H9 (cell line): ENCODE measurements around the gene AQP10. TPM values are rescaled to one million over a fixed set of nuclear protein-coding genes. Genes with fewer than 3 reads are reported as not detected.

ENCODE experiments used
- DNase-seq: peaks from one replicate; pipeline ENCODE4 v3.0.0-alpha.2; 2017
- H2AFZ ChIP-seq: one replicate; pipeline ENCODE4 v1.6.1; 2013; ENCODE audit warnings: mild to moderate bottlenecking, low read length, control low read depth, moderate library complexity
- H2AK5ac ChIP-seq: 2 replicates; pipeline ENCODE4 v1.6.1; 2013; ENCODE audit warnings: low read length, control low read depth, mixed read lengths; ENCODE audit not compliant: insufficient read length
- H2BK120ac ChIP-seq: one replicate; pipeline ENCODE4 v1.6.1; 2013; ENCODE audit warnings: low read depth, mild to moderate bottlenecking, low read length, control low read depth, inconsistent platforms; ENCODE audit not compliant: poor library complexity, severe bottlenecking
- H2BK12ac ChIP-seq: 2 replicates; pipeline ENCODE4 v1.6.1; 2013; ENCODE audit warnings: low read length, control low read depth, mixed read lengths, low read depth; ENCODE audit not compliant: insufficient read length
- H2BK15ac ChIP-seq: 2 replicates; pipeline ENCODE4 v1.6.1; 2013; ENCODE audit warnings: low read depth, low read length, control low read depth
- H2BK20ac ChIP-seq: one replicate; pipeline ENCODE4 v1.6.1; 2013; ENCODE audit warnings: low read depth, mild to moderate bottlenecking, low read length, control low read depth, inconsistent platforms; ENCODE audit not compliant: poor library complexity, severe bottlenecking
- H2BK5ac ChIP-seq: 2 replicates; pipeline ENCODE4 v1.6.1; 2013; ENCODE audit warnings: low read length, control low read depth, mixed read lengths; ENCODE audit not compliant: insufficient read length
- H3K14ac ChIP-seq: 2 replicates; pipeline ENCODE4 v1.6.1; 2013; ENCODE audit warnings: low read length, control low read depth; ENCODE audit not compliant: insufficient read depth
- H3K18ac ChIP-seq: 2 replicates; pipeline ENCODE4 v1.6.1; 2013; ENCODE audit warnings: low read depth, mild to moderate bottlenecking, mixed read lengths, low read length, control low read depth; ENCODE audit not compliant: insufficient read length
- H3K23ac ChIP-seq: 2 replicates; pipeline ENCODE4 v1.6.1; 2013; ENCODE audit warnings: low read length, control low read depth, mixed read lengths, low read depth; ENCODE audit not compliant: insufficient read length
- H3K23me2 ChIP-seq: 2 replicates; pipeline ENCODE4 v1.6.1; 2013; ENCODE audit warnings: low read depth, mild to moderate bottlenecking, mixed read lengths, low read length, control low read depth; ENCODE audit not compliant: insufficient read length, poor library complexity, severe bottlenecking
- H3K27ac ChIP-seq: 2 replicates; pipeline ENCODE4 v1.5.1; 2013; ENCODE audit warnings: low read length, control low read depth, mixed read lengths, low read depth; ENCODE audit not compliant: insufficient read length
- H3K27me3 ChIP-seq: 2 replicates; pipeline ENCODE4 v1.6.1; 2013; ENCODE audit warnings: low read length, control low read depth, inconsistent platforms; ENCODE audit not compliant: insufficient read depth
- H3K4ac ChIP-seq: 2 replicates; pipeline ENCODE4 v1.6.1; 2013; ENCODE audit warnings: low read depth, mild to moderate bottlenecking, control low read depth, inconsistent platforms, low read length, moderate library complexity
- H3K4me1 ChIP-seq: 2 replicates; pipeline ENCODE4 v1.6.1; 2013; ENCODE audit warnings: low read length, control low read depth, inconsistent platforms; ENCODE audit not compliant: insufficient read depth
- H3K4me2 ChIP-seq: 2 replicates; pipeline ENCODE4 v1.6.1; 2013; ENCODE audit warnings: low read length, control low read depth, mixed read lengths; ENCODE audit not compliant: insufficient read length, insufficient read depth
- H3K56ac ChIP-seq: 2 replicates; pipeline ENCODE4 v1.6.1; 2013; ENCODE audit warnings: low read depth, mild to moderate bottlenecking, mixed read lengths, low read length, control low read depth; ENCODE audit not compliant: insufficient read length
- H3K79me1 ChIP-seq: 2 replicates; pipeline ENCODE4 v1.6.1; 2013; ENCODE audit warnings: low read depth, mild to moderate bottlenecking, moderate library complexity, low read length, control low read depth, inconsistent platforms; ENCODE audit not compliant: insufficient read depth, poor library complexity, severe bottlenecking
- H3K79me2 ChIP-seq: 2 replicates; pipeline ENCODE4 v1.6.1; 2013; ENCODE audit warnings: low read length, control low read depth, inconsistent platforms; ENCODE audit not compliant: insufficient read depth
- H3K9ac ChIP-seq: 2 replicates; pipeline ENCODE4 v1.6.1; 2013; ENCODE audit warnings: low read length, control low read depth, mixed read lengths; ENCODE audit not compliant: insufficient read length; ENCODE audit errors: extremely low read depth
- H3K9me3 ChIP-seq: one replicate; pipeline ENCODE4 v1.6.1; 2013; ENCODE audit warnings: low read depth, low read length, inconsistent platforms; ENCODE audit not compliant: control insufficient read depth
- H3T11ph ChIP-seq: one replicate; pipeline ENCODE4 v1.6.1; 2013; ENCODE audit warnings: mild to moderate bottlenecking, low read length, control low read depth, inconsistent platforms
- H4K20me1 ChIP-seq: one replicate; pipeline ENCODE4 v1.6.1; 2013; ENCODE audit not compliant: control insufficient read depth, insufficient read length, insufficient read depth
- H4K5ac ChIP-seq: 2 replicates; pipeline ENCODE4 v1.6.1; 2013; ENCODE audit warnings: low read depth, mild to moderate bottlenecking, mixed read lengths, low read length, control low read depth; ENCODE audit not compliant: insufficient read length
- H4K8ac ChIP-seq: replicated peaks from 2 replicates; pipeline ENCODE4 v1.6.1; 2013; ENCODE audit warnings: low read length, control low read depth, mixed read lengths, low read depth; ENCODE audit not compliant: insufficient read length
- H4K91ac ChIP-seq: 2 replicates; pipeline ENCODE4 v1.6.1; 2013; ENCODE audit warnings: low read depth, mild to moderate bottlenecking, moderate library complexity, mixed read lengths, low read length, control low read depth; ENCODE audit not compliant: insufficient read length
- H3K27ac Mint-ChIP-seq, 3 experiments: 2 replicates in 2 of 3; 3 replicates in 1 of 3; pipeline ENCODE4 v1.8.0; 2020 to 2021; ENCODE audit warnings: mixed read lengths in 3 of 3, mild to moderate bottlenecking in 1 of 3, moderate library complexity in 1 of 3
- H3K27me3 Mint-ChIP-seq: 2 replicates; pipeline ENCODE4 v1.8.0; 2021; ENCODE audit warnings: low read depth, mild to moderate bottlenecking, moderate library complexity, mixed read lengths
- H3K36me3 Mint-ChIP-seq, 3 experiments: 2 replicates in 2 of 3; 3 replicates in 1 of 3; pipeline ENCODE4 v1.8.0; 2020 to 2021; ENCODE audit warnings: low read depth in 3 of 3, mixed read lengths in 3 of 3; ENCODE audit not compliant: insufficient read depth in 1 of 3
- H3K4me1 Mint-ChIP-seq, 2 experiments: 2 replicates each; pipeline ENCODE4 v1.8.0; 2020; ENCODE audit warnings: mixed read lengths in 2 of 2
- H3K4me3 Mint-ChIP-seq, 2 experiments: 2 replicates in 1 of 2; 3 replicates in 1 of 2; pipeline ENCODE4 v1.8.0; 2020 to 2021; ENCODE audit warnings: mild to moderate bottlenecking in 2 of 2, mixed read lengths in 2 of 2, moderate library complexity in 1 of 2
- H3K9me3 Mint-ChIP-seq, 2 experiments: 2 replicates in 1 of 2; 3 replicates in 1 of 2; pipeline ENCODE4 v1.8.0; 2020; ENCODE audit warnings: mild to moderate bottlenecking in 2 of 2, mixed read lengths in 2 of 2, moderate library complexity in 1 of 2
- WGBS: extraction: QIAGEN DNeasy Blood & Tissue Kit; methylation state at CpG from one replicate; pipeline ENCODE4 v1.1.7; 2013; ENCODE audit warnings: missing lambda C conversion rate, low lambda C conversion rate, mixed read lengths; ENCODE audit not compliant: insufficient read length; ENCODE audit errors: extremely low coverage; 5-methylcytosine and 5-hydroxymethylcytosine counted together
- total RNA-seq: library from RNA; stranded (reverse); gene quantifications from 2 replicates; pipeline ENCODE4 v1.2.1, GENCODE V29; 2021
- TF ChIP-seq, protein P1 (sequence below): fragments of 200-600 bp; sonication (generic); conservative IDR thresholded peaks from 3 replicates; pipeline ENCODE4 v1.8.0; 2021; ENCODE audit warnings: antibody characterized with exemption, mild to moderate bottlenecking

Gene AQP10
- total RNA-seq, 1 experiment from 2014 or later, result not detected

GRCh38 chr1:154349121-154349520, 28.2 kb downstream of the AQP10 start:
- no peak overlapping the region for H2BK12ac ChIP-seq
- H3K27me3 Mint-ChIP-seq, result peaks cover 15% of the 10 kb centered on the region
- H3K27me3 ChIP-seq, result no peaks in the 10 kb centered on the region
- no peak overlapping the region for H3K23ac ChIP-seq
- H3K27ac ChIP-seq, result no peak overlapping the region
- H4K91ac ChIP-seq, result no peak overlapping the region
- H3K4ac ChIP-seq, result no peak overlapping the region
- no peaks in the 10 kb centered on the region; a peak in 1 of 5 replicates for H3K9me3 Mint-ChIP-seq
- no peak overlapping the region for H2BK20ac ChIP-seq
- no peak overlapping the region for H4K5ac ChIP-seq
- H3K4me1 ChIP-seq, result no peaks in the 10 kb centered on the region; the same call in 1 of the 2 replicates
- H3K36me3 Mint-ChIP-seq, result peaks cover 31 to 53% (median 50%) of the 10 kb centered on the region in 3 experiments
- WGBS, result no CpG with 5 or more reads among the region's 7 CpGs
- no peak overlapping the region for H3K56ac ChIP-seq
- no peak overlapping the region for H4K8ac ChIP-seq
- H3K23me2 ChIP-seq, result peaks cover 12% of the 10 kb centered on the region
- H3K14ac ChIP-seq, result no peak overlapping the region
- no peak overlapping the region for H2BK5ac ChIP-seq
- no peak overlapping the region for H2BK120ac ChIP-seq
- H3K4me2 ChIP-seq, result no peak overlapping the region
- peaks cover 28 to 33% of the 10 kb centered on the region in 2 experiments for H3K4me1 Mint-ChIP-seq
- H3K9ac ChIP-seq, result no peak overlapping the region
- no peak overlapping the region for H2AFZ ChIP-seq
- H2BK15ac ChIP-seq, result no peak overlapping the region
- H3K79me2 ChIP-seq, result no peaks in the 10 kb centered on the region
- H3K27ac Mint-ChIP-seq, result peak overlapping the region in 1 of 3 experiments; percentile 44; a peak in 2 of 7 replicates
- no peaks in the 10 kb centered on the region for H3K79me1 ChIP-seq
- H3K4me3 Mint-ChIP-seq, result no peak overlapping the region
- TF ChIP-seq, protein P1, sequence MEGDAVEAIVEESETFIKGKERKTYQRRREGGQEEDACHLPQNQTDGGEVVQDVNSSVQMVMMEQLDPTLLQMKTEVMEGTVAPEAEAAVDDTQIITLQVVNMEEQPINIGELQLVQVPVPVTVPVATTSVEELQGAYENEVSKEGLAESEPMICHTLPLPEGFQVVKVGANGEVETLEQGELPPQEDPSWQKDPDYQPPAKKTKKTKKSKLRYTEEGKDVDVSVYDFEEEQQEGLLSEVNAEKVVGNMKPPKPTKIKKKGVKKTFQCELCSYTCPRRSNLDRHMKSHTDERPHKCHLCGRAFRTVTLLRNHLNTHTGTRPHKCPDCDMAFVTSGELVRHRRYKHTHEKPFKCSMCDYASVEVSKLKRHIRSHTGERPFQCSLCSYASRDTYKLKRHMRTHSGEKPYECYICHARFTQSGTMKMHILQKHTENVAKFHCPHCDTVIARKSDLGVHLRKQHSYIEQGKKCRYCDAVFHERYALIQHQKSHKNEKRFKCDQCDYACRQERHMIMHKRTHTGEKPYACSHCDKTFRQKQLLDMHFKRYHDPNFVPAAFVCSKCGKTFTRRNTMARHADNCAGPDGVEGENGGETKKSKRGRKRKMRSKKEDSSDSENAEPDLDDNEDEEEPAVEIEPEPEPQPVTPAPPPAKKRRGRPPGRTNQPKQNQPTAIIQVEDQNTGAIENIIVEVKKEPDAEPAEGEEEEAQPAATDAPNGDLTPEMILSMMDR, result no peak
- H3K9me3 ChIP-seq, result no peaks in the 10 kb centered on the region
- H3K18ac ChIP-seq, result no peak overlapping the region
- H4K20me1 ChIP-seq, result no peaks in the 10 kb centered on the region
- no peak for DNase-seq
- H3T11ph ChIP-seq, result no peak overlapping the region
- no peak overlapping the region for H2AK5ac ChIP-seq
